ENCODE measurements around the gene AVP. TPM values are rescaled to one million over a fixed set of nuclear protein-coding genes. Genes with fewer than 3 reads are reported as not detected.

The AVP gene
- total RNA-seq, 1 donor from 2014 or later = not detected

- Mint-ChIP-seq H3K4me3 (peak overlapping the region; percentile 68), H3K27me3 (ENCODE audit: low read depth) (peaks cover 17% of the 10 kb centered on the region), H3K36me3 (no peaks in the 10 kb centered on the region), H3K27ac (peak overlapping the region; percentile 67), H3K9me3 (no peaks in the 10 kb centered on the region), H3K4me1 (peaks cover 2% of the 10 kb centered on the region)
- TF ChIP-seq CTCF (IDR thresholded peaks at IDR 0.05; ENCODE audit: unreplicated experiment) = no peak
- DNase-seq (ENCODE audit: low spot score in 2 of 2, unreplicated experiment in 2 of 2) = no peak
Observed at GRCh38 chr20:3092611-3093379, 8.3 kb upstream of the AVP start.

GRCh38 chr20:3090565-3090964 lies 6.0 kb upstream of the AVP start:
- no peak for TF ChIP-seq CTCF (IDR thresholded peaks at IDR 0.05; ENCODE audit: unreplicated experiment)
- Mint-ChIP-seq H3K27me3 (ENCODE audit: low read depth) (peaks cover 17% of the 10 kb centered on the region), H3K4me3 (no peak overlapping the region), H3K4me1 (peaks cover 2% of the 10 kb centered on the region), H3K9me3 (no peaks in the 10 kb centered on the region), H3K36me3 (no peaks in the 10 kb centered on the region), H3K27ac (no peak overlapping the region)
- no peak for DNase-seq (ENCODE audit: low spot score in 2 of 2, unreplicated experiment in 2 of 2)

GRCh38 chr20:3088031-3088430 lies 3.5 kb upstream of the AVP start:
- no peak for DNase-seq (ENCODE audit: low spot score in 2 of 2, unreplicated experiment in 2 of 2)
- Mint-ChIP-seq H3K27ac (no peak overlapping the region), H3K9me3 (no peaks in the 10 kb centered on the region), H3K36me3 (no peaks in the 10 kb centered on the region), H3K4me3 (no peak overlapping the region), H3K4me1 (peaks cover 2% of the 10 kb centered on the region), H3K27me3 (ENCODE audit: low read depth) (peaks cover 40% of the 10 kb centered on the region)
- no peak for TF ChIP-seq CTCF (IDR thresholded peaks at IDR 0.05; ENCODE audit: unreplicated experiment)

GRCh38 chr20:3085571-3086072 lies 1.1 kb upstream of the AVP start:
- Mint-ChIP-seq H3K9me3 (no peaks in the 10 kb centered on the region), H3K27ac (no peak overlapping the region), H3K36me3 (no peaks in the 10 kb centered on the region), H3K27me3 (ENCODE audit: low read depth) (peaks cover 57% of the 10 kb centered on the region), H3K4me3 (no peak overlapping the region), H3K4me1 (no peaks in the 10 kb centered on the region)
- TF ChIP-seq CTCF (IDR thresholded peaks at IDR 0.05; ENCODE audit: unreplicated experiment) = no peak
- no peak for DNase-seq (ENCODE audit: low spot score in 2 of 2, unreplicated experiment in 2 of 2)

GRCh38 chr20:3084986-3085360 lies 449 bp upstream of the AVP start:
- H3K36me3 Mint-ChIP-seq = no peaks in the 10 kb centered on the region
- peaks cover 59% of the 10 kb centered on the region for H3K27me3 Mint-ChIP-seq (ENCODE audit: low read depth)
- TF ChIP-seq CTCF (IDR thresholded peaks at IDR 0.05; ENCODE audit: unreplicated experiment) = no peak
- no peak for DNase-seq (ENCODE audit: low spot score in 2 of 2, unreplicated experiment in 2 of 2)
- no peak overlapping the region for H3K4me3 Mint-ChIP-seq
- no peak overlapping the region for H3K27ac Mint-ChIP-seq
- no peaks in the 10 kb centered on the region for H3K4me1 Mint-ChIP-seq
- H3K9me3 Mint-ChIP-seq = no peaks in the 10 kb centered on the region

Data from mesothelial cell of epicardium (in vitro differentiated cells).